KMS-11 (cell line): ENCODE data around the gene UGT2B17.
"Not testable (repeated sequence)": the region's sequence is repeated elsewhere in the genome, so short reads cannot be mapped to it uniquely, and the experiment has no call there.

Experiments used
- H2AFZ ChIP-seq: fragments of 200-600 bp; sonication (generic); 2 replicates; pipeline ENCODE4 v1.6.1; 2016; ENCODE audit warnings: antibody characterized with exemption, mixed run types, low read depth
- H3K27ac ChIP-seq: fragments of 200-600 bp; sonication (generic); 2 replicates; pipeline ENCODE4 v1.6.1; 2016; ENCODE audit warnings: mild to moderate bottlenecking, mixed run types
- H3K27me3 ChIP-seq: fragments of 200-600 bp; sonication (generic); 2 replicates; pipeline ENCODE4 v1.6.1; 2017; ENCODE audit warnings: mild to moderate bottlenecking, low read depth, mixed run types, moderate library complexity; ENCODE audit not compliant: insufficient read depth
- H3K36me3 ChIP-seq: fragments of 200-600 bp; sonication (generic); 2 replicates; pipeline ENCODE4 v1.6.1; 2017; ENCODE audit warnings: mild to moderate bottlenecking, mixed run types; ENCODE audit not compliant: insufficient read depth
- H3K4me1 ChIP-seq: fragments of 200-600 bp; sonication (generic); 2 replicates; pipeline ENCODE4 v1.6.1; 2016; ENCODE audit warnings: mild to moderate bottlenecking, low read depth, mixed run types; ENCODE audit not compliant: poor library complexity, severe bottlenecking
- H3K4me2 ChIP-seq: fragments of 200-600 bp; sonication (generic); 2 replicates; pipeline ENCODE4 v1.7.0; 2016; ENCODE audit warnings: mild to moderate bottlenecking, mixed run types
- H3K4me3 ChIP-seq: fragments of 200-600 bp; sonication (generic); IDR thresholded peaks from 2 replicates; pipeline ENCODE4 v1.6.1; 2017; ENCODE audit warnings: low read depth, low read length, mixed read lengths; ENCODE audit not compliant: insufficient read depth
- H3K79me2 ChIP-seq: fragments of 200-600 bp; sonication (generic); 2 replicates; pipeline ENCODE4 v1.6.1; 2016; ENCODE audit warnings: low read depth, mixed run types; ENCODE audit not compliant: insufficient read depth
- H3K9ac ChIP-seq: fragments of 200-600 bp; sonication (generic); 2 replicates; pipeline ENCODE4 v1.6.1; 2016; ENCODE audit warnings: mild to moderate bottlenecking, mixed run types
- H4K20me1 ChIP-seq: fragments of 200-600 bp; sonication (generic); 2 replicates; pipeline ENCODE4 v1.6.1; 2016; ENCODE audit warnings: mild to moderate bottlenecking, mixed run types; ENCODE audit not compliant: insufficient read depth
- CTCF ChIP-seq: fragments of 200-600 bp; sonication (generic); conservative IDR thresholded peaks from 2 replicates; pipeline ENCODE4 v1.6.1; 2017; ENCODE audit warnings: low read depth, mild to moderate bottlenecking, antibody characterized with exemption, low read length, moderate library complexity, mixed read lengths

UGT2B17 gene

GRCh38 chr4:68581383-68582338 is 5.5 kb upstream of the UGT2B17 start:
- Histone ChIP-seq H3K79me2 (no peaks in the 10 kb centered on the region), H3K27me3 (no peaks in the 10 kb centered on the region), H3K36me3 (no peaks in the 10 kb centered on the region), H2AFZ (no peak overlapping the region), H3K9ac (no peak overlapping the region), H3K4me2 (no peak overlapping the region), H4K20me1 (no peaks in the 10 kb centered on the region), H3K4me3 (no peak overlapping the region), H3K4me1 (no peaks in the 10 kb centered on the region), H3K27ac (no peak overlapping the region)
- TF ChIP-seq CTCF, result no peak

DNA sequence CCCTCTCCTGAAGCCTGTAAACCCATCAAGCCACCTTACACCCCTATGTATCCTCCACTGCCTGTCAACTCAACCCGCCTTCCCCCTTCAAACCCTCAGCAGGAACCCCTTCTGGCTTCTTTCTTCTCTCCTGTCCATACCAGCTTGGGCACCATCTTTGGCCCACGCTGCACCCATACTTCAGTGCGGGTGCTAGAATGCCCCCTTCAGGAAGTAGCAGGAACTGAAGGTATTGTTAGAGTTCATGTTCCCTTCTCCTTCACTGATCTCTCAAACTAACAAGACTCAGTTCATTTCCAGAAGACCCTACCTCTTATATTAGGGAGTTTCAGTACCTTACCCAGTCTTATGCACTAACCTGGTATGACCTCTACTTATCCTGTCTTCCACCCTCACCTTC is 1.5 kb upstream of the UGT2B17 start:
- Histone ChIP-seq H3K27me3 (no peaks in the 10 kb centered on the region), H3K4me3 (no peak overlapping the region), H3K4me2 (no peak overlapping the region), H2AFZ (no peak overlapping the region), H3K79me2 (no peaks in the 10 kb centered on the region), H3K36me3 (no peaks in the 10 kb centered on the region), H3K9ac (no peak overlapping the region), H3K4me1 (no peaks in the 10 kb centered on the region), H4K20me1 (no peaks in the 10 kb centered on the region), H3K27ac (no peak overlapping the region)
- no peak for TF ChIP-seq CTCF

DNA sequence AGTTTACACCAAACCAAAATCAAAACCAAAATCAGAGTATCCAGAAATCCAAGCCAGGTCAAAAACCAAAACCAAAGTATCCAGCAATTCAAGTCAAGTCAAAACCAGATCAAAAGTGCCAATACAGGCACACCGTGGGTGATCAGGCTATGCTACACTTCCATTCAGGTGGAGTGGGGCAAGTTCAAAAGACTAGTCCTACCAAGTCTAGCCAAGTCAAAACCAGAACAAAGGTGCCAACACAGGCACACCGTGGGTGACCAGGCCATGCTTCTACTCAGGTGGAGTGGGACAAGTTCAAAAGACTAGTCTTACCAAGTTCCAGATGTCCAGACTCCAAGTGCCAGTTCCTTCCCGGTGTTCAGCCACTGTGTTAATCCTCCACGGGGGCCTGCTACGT is 486 bp downstream of the UGT2B17 start:
- not testable (repeated sequence) for H3K27ac ChIP-seq, H3K4me1 ChIP-seq, H2AFZ ChIP-seq, H3K4me3 ChIP-seq, H3K4me2 ChIP-seq, H3K36me3 ChIP-seq, H3K27me3 ChIP-seq, H4K20me1 ChIP-seq, H3K79me2 ChIP-seq, H3K9ac ChIP-seq

DNA sequence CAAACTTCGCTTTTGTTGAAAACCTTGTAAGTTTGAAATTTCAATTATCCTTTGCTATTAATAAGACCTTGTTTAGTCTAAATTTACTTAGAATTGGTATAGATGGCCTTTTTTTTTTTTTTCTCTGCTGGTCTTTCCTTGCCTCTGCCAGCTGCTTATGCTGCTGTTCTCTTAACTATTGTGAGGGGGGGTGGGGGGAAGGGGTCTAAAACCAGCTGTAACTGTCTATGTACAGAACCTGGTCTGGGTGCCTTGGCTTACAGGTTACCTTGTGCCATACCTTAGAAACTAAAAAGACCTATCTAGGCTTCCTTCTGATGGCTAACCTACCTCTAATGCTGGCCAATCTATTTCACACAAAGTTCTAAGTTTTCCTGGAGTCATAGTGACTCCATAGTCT is 1.0 kb downstream of the UGT2B17 start:
- Histone ChIP-seq H3K27ac (no peak overlapping the region), H3K4me3 (no peak overlapping the region), H3K4me1 (no peaks in the 10 kb centered on the region), H3K36me3 (no peaks in the 10 kb centered on the region), H2AFZ (no peak overlapping the region), H3K79me2 (no peaks in the 10 kb centered on the region), H4K20me1 (no peaks in the 10 kb centered on the region), H3K4me2 (no peak overlapping the region), H3K9ac (no peak overlapping the region), H3K27me3 (no peaks in the 10 kb centered on the region)
- no peak for TF ChIP-seq CTCF

DNA sequence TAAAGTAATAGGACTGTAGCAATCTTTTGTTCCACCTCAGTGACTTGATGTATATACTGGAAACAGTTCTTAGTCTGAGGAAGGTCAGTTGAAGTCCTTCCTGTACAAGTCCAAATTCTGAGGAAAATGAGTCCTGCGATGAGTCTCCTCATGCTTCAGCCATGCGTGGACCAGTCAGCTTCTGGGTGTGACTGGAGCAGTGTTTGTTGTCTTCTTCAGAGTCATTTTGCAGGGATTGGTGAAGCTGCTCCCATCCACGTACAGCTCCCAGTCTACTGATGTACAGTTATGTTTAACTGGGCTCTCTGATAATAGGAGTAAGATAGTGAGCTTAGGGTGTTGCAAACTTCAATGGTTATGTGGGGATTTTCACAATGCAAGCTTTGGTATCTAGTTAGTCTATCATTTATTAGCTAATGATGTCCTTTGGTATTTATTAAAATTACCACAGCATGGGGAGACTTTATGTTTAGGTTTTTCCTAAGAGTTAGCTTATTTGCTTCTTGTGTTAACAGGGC is 3.4 kb downstream of the UGT2B17 start:
- no peaks in the 10 kb centered on the region for H3K79me2 ChIP-seq
- no peaks in the 10 kb centered on the region for H3K27me3 ChIP-seq
- no peak overlapping the region for H3K4me3 ChIP-seq
- no peak overlapping the region for H3K9ac ChIP-seq
- H3K27ac ChIP-seq, result no peak overlapping the region
- H2AFZ ChIP-seq, result no peak overlapping the region
- no peak for TF ChIP-seq CTCF
- H3K4me1 ChIP-seq, result no peaks in the 10 kb centered on the region
- H3K4me2 ChIP-seq, result no peak overlapping the region
- H4K20me1 ChIP-seq, result no peaks in the 10 kb centered on the region
- no peaks in the 10 kb centered on the region for H3K36me3 ChIP-seq
